Psoas muscle (tissue), 7 donors: ENCODE measurements around the gene LASP1NB.

Experiments used
- ATAC-seq, 4 donors: fragments of 200-7000 bp; cut with Tn5 transposase; one replicate each; pipeline ENCODE4 v1.9.1; 2020; ENCODE audit warnings: moderate library complexity in 3 of 4, mild to moderate bottlenecking in 2 of 4
- DNase-seq, 2 donors: peaks; one replicate each; pipeline ENCODE4 v3.0.0-alpha.2; 2020
- H3K27ac ChIP-seq: fragments of 200-600 bp; one replicate; pipeline ENCODE4 v1.8.0; 2022
- H3K27me3 ChIP-seq, 3 donors: fragments of 200-600 bp in 1 of 3; one replicate each; pipeline versions ENCODE4 v1.6.1 to v1.8.0; 2013 to 2022; ENCODE audit warnings: low read length in 2 of 3, mild to moderate bottlenecking in 2 of 3, moderate library complexity in 1 of 3; ENCODE audit not compliant: insufficient read depth in 3 of 3
- H3K36me3 ChIP-seq, 2 donors: fragments of 200-600 bp in 1 of 2; one replicate each; pipeline versions ENCODE4 v1.6.1 to v1.8.0; 2013 to 2022; ENCODE audit warnings: low read depth in 1 of 2, mild to moderate bottlenecking in 1 of 2, moderate library complexity in 1 of 2; ENCODE audit not compliant: insufficient read depth in 1 of 2
- H3K4me1 ChIP-seq: fragments of 200-600 bp; one replicate; pipeline ENCODE4 v1.8.0; 2022
- H3K4me3 ChIP-seq: fragments of 200-600 bp; one replicate; pipeline ENCODE4 v1.8.0; 2022; ENCODE audit warnings: mild to moderate bottlenecking
- H3K9me3 ChIP-seq: fragments of 200-600 bp; one replicate; pipeline ENCODE4 v1.8.0; 2022
- CTCF ChIP-seq: fragments of 200-600 bp; IDR thresholded peaks from one replicate; pipeline ENCODE4 v1.8.0; 2022; ENCODE audit warnings: antibody characterized with exemption
- WGBS, 3 donors: extraction: QIAGEN DNeasy Blood & Tissue Kit; methylation state at CpG; one replicate each; pipeline versions ENCODE4 v1.1.6 to v1.1.7; 2013; 5-methylcytosine and 5-hydroxymethylcytosine counted together
- intact Hi-C, 2 donors: fragments of 100-400 bp; cut with DNase I; formaldehyde crosslinking; loops; one replicate each; pipeline versions ENCODE4 v1.11.0 to v1.14.2; 2022
- donor health status: healthy with polysubstance abuse.
- donor health status: DM: no; HTN: no; CAD: no; lungs with moderate emphysema.
- donor health status: Bipolar disorder and iron deficiency.
- donor health status: healthy.
- donor health status: DM: yes; HTN: yes; CAD: no.
- donor health status: DM: no; HTN: no; CAD: no.
- donor health status: DM: yes; HTN: yes; CAD: no.

The LASP1NB gene

GRCh38 chr17:38958326-38958725 is 32.9 kb downstream of the LASP1NB start:
- no peak for DNase-seq
- 0 to 6% (median 2%) methylated on average over 1 of the region's 1 CpG for WGBS, 3 donors

GRCh38 chr17:38958756-38959155 is 33.3 kb downstream of the LASP1NB start:
- H3K27ac ChIP-seq: no peak overlapping the region
- no peak overlapping the region for H3K4me3 ChIP-seq
- no peaks in the 10 kb centered on the region for H3K27me3 ChIP-seq
- ATAC-seq (no peak), DNase-seq (no peak)
- no peak for TF ChIP-seq CTCF
- H3K9me3 ChIP-seq: no peaks in the 10 kb centered on the region
- intact Hi-C loops: no loop called here
- no peaks in the 10 kb centered on the region for H3K4me1 ChIP-seq
- no peaks in the 10 kb centered on the region for H3K36me3 ChIP-seq

More at GRCh38 chr17:38958326-38958725, 32.9 kb downstream of the LASP1NB start:
- no peak for TF ChIP-seq CTCF
- Histone ChIP-seq H3K4me3 (no peak overlapping the region), H3K27me3 (no peaks in the 10 kb centered on the region), H3K27ac (no peak overlapping the region), H3K4me1 (no peaks in the 10 kb centered on the region), H3K36me3 (no peaks in the 10 kb centered on the region), H3K9me3 (no peaks in the 10 kb centered on the region)
- ATAC-seq: no peak
- intact Hi-C loops: no loop called here

- Histone ChIP-seq H3K36me3 (no peaks in the 10 kb centered on the region), H3K4me1 (no peaks in the 10 kb centered on the region), H3K27me3 (no peaks in the 10 kb centered on the region), H3K27ac (no peak overlapping the region), H3K9me3 (no peaks in the 10 kb centered on the region), H3K4me3 (no peak overlapping the region)
- intact Hi-C loops: no loop called here
- ATAC-seq: no peak
- WGBS, 3 donors: 61 to 78% (median 73%) methylated on average over 3 of the region's 3 CpGs
- no peak for DNase-seq
- TF ChIP-seq CTCF: no peak
Measured at GRCh38 chr17:38959508-38959907, 34.1 kb downstream of the LASP1NB start.

GRCh38 chr17:38960402-38960801 is 35.0 kb downstream of the LASP1NB start:
- intact Hi-C loops: no loop called here
- Histone ChIP-seq H3K36me3 (no peaks in the 10 kb centered on the region), H3K4me3 (no peak overlapping the region), H3K9me3 (no peaks in the 10 kb centered on the region), H3K4me1 (no peaks in the 10 kb centered on the region), H3K27ac (no peak overlapping the region), H3K27me3 (no peaks in the 10 kb centered on the region)
- no peak for DNase-seq
- TF ChIP-seq CTCF: no peak
- no peak for ATAC-seq
- 84 to 91% (median 90%) methylated on average over 5 of the region's 5 CpGs for WGBS, 3 donors

GRCh38 chr17:38961413-38961812 is 36.0 kb downstream of the LASP1NB start:
- intact Hi-C loops: no loop called here
- DNase-seq (no peak), ATAC-seq (no peak)
- TF ChIP-seq CTCF: no peak
- Histone ChIP-seq H3K27ac (no peak overlapping the region), H3K36me3 (no peaks in the 10 kb centered on the region), H3K4me3 (no peak overlapping the region), H3K9me3 (no peaks in the 10 kb centered on the region), H3K27me3 (no peaks in the 10 kb centered on the region), H3K4me1 (no peaks in the 10 kb centered on the region)
- 85 to 88% (median 86%) methylated on average over 4 of the region's 4 CpGs for WGBS, 3 donors
